ENCODE measurements around the gene FSTL5. TPM values are rescaled to one million over a fixed set of nuclear protein-coding genes. Genes with fewer than 3 reads are reported as not detected.

Gene FSTL5
- total RNA-seq, 1 donor: not detected

GRCh38 chr4:161577579-161578301 lies 586.1 kb downstream of the FSTL5 start:
- H3K9me3 ChIP-seq (ENCODE audit: low read depth, low read length): no peaks in the 10 kb centered on the region
- DNase-seq (ENCODE audit: insufficient read length, low spot score, missing footprints): no peak
- TF ChIP-seq, protein P1, sequence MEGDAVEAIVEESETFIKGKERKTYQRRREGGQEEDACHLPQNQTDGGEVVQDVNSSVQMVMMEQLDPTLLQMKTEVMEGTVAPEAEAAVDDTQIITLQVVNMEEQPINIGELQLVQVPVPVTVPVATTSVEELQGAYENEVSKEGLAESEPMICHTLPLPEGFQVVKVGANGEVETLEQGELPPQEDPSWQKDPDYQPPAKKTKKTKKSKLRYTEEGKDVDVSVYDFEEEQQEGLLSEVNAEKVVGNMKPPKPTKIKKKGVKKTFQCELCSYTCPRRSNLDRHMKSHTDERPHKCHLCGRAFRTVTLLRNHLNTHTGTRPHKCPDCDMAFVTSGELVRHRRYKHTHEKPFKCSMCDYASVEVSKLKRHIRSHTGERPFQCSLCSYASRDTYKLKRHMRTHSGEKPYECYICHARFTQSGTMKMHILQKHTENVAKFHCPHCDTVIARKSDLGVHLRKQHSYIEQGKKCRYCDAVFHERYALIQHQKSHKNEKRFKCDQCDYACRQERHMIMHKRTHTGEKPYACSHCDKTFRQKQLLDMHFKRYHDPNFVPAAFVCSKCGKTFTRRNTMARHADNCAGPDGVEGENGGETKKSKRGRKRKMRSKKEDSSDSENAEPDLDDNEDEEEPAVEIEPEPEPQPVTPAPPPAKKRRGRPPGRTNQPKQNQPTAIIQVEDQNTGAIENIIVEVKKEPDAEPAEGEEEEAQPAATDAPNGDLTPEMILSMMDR (IDR thresholded peaks at IDR 0.05; ENCODE audit: extremely low read depth, low read depth, low read length): no peak
- no peak overlapping the region for H3K4me3 ChIP-seq (ENCODE audit: insufficient read depth, low read length)
- no peak overlapping the region for H2AFZ ChIP-seq (ENCODE audit: low read length)
- H3K4me1 ChIP-seq (ENCODE audit: insufficient read depth, low read length): no peaks in the 10 kb centered on the region
- no peaks in the 10 kb centered on the region for H4K20me1 ChIP-seq (ENCODE audit: insufficient read depth, low read length)
- no peak overlapping the region for H3K4me2 ChIP-seq (ENCODE audit: insufficient read depth, low read length)
- no peaks in the 10 kb centered on the region for H3K27me3 ChIP-seq (ENCODE audit: insufficient read depth, low read length)
- H3K27ac ChIP-seq (ENCODE audit: low read depth, low read length): no peak overlapping the region
- H3K79me2 ChIP-seq (ENCODE audit: insufficient read depth, low read length): no peaks in the 10 kb centered on the region
- no peaks in the 10 kb centered on the region for H3K36me3 ChIP-seq (ENCODE audit: insufficient read depth, low read length)

GRCh38 chr4:161573836-161574235 lies 590.0 kb downstream of the FSTL5 start:
- H3K79me2 ChIP-seq (ENCODE audit: insufficient read depth, low read length): no peaks in the 10 kb centered on the region
- no peaks in the 10 kb centered on the region for H3K36me3 ChIP-seq (ENCODE audit: insufficient read depth, low read length)
- H2AFZ ChIP-seq (ENCODE audit: low read length): no peak overlapping the region
- no peak overlapping the region for H3K27ac ChIP-seq (ENCODE audit: low read depth, low read length)
- H3K9me3 ChIP-seq (ENCODE audit: low read depth, low read length): no peaks in the 10 kb centered on the region
- no peaks in the 10 kb centered on the region for H4K20me1 ChIP-seq (ENCODE audit: insufficient read depth, low read length)
- DNase-seq (ENCODE audit: insufficient read length, low spot score, missing footprints): no peak
- H3K4me1 ChIP-seq (ENCODE audit: insufficient read depth, low read length): no peaks in the 10 kb centered on the region
- H3K27me3 ChIP-seq (ENCODE audit: insufficient read depth, low read length): no peaks in the 10 kb centered on the region
- H3K4me3 ChIP-seq (ENCODE audit: insufficient read depth, low read length): no peak overlapping the region
- H3K4me2 ChIP-seq (ENCODE audit: insufficient read depth, low read length): no peak overlapping the region
- TF ChIP-seq, protein P1 (IDR thresholded peaks at IDR 0.05; ENCODE audit: extremely low read depth, low read depth, low read length): no peak

GRCh38 chr4:161564230-161564834 lies 599.5 kb downstream of the FSTL5 start:
- TF ChIP-seq, protein P1 (IDR thresholded peaks at IDR 0.05; ENCODE audit: extremely low read depth, low read depth, low read length): no peak
- Histone ChIP-seq H3K27me3 (ENCODE audit: insufficient read depth, low read length) (no peaks in the 10 kb centered on the region), H3K4me3 (ENCODE audit: insufficient read depth, low read length) (no peak overlapping the region), H3K4me1 (ENCODE audit: insufficient read depth, low read length) (no peaks in the 10 kb centered on the region), H3K36me3 (ENCODE audit: insufficient read depth, low read length) (no peaks in the 10 kb centered on the region), H3K27ac (ENCODE audit: low read depth, low read length) (no peak overlapping the region), H2AFZ (ENCODE audit: low read length) (no peak overlapping the region), H3K79me2 (ENCODE audit: insufficient read depth, low read length) (no peaks in the 10 kb centered on the region), H4K20me1 (ENCODE audit: insufficient read depth, low read length) (no peaks in the 10 kb centered on the region), H3K4me2 (ENCODE audit: insufficient read depth, low read length) (no peak overlapping the region), H3K9me3 (ENCODE audit: low read depth, low read length) (no peaks in the 10 kb centered on the region)
- no peak for DNase-seq (ENCODE audit: insufficient read length, low spot score, missing footprints)

All from osteoblast (primary cell).